HEK293 (cell line): ENCODE results near the gene TOP3B.

ENCODE experiments used
- CTCF ChIA-PET: fragments of 350-600 bp; formaldehyde crosslinking; extraction: SDS; loops from one replicate; lab custom pipeline; 2021; ENCODE audit warnings: antibody characterized with exemption; lab: Yijun Ruan, JAX
- POLR2A ChIA-PET: fragments of 300-600 bp; formaldehyde crosslinking; extraction: SDS; loops from one replicate; lab custom pipeline; 2020; ENCODE audit warnings: antibody characterized with exemption, inconsistent platforms; lab: Yijun Ruan, JAX
- H3K27ac ChIP-seq: fragments of 200-500 bp; sonication (Bioruptor generic); 2 replicates; pipeline ENCODE4 v1.5.1; 2014; ENCODE audit warnings: low read depth, low read length, control low read depth, inconsistent platforms; ENCODE audit errors: extremely low read depth
- H3K36me3 ChIP-seq, 2 experiments: fragments of 200-500 bp in 1 of 2; sonication (Bioruptor generic) in 1 of 2; 1 replicate in 1 of 2; 2 replicates in 1 of 2; pipeline ENCODE4 v1.5.1; 2014 to 2017; ENCODE audit warnings: inconsistent platforms in 2 of 2, low read length in 2 of 2; ENCODE audit not compliant: control insufficient read depth in 2 of 2, insufficient read depth in 1 of 2
- H3K4me1 ChIP-seq: fragments of 200-500 bp; sonication (Bioruptor generic); 2 replicates; pipeline ENCODE4 v1.5.1; 2014; ENCODE audit warnings: mild to moderate bottlenecking, low read length, inconsistent platforms; ENCODE audit not compliant: control insufficient read depth, insufficient read depth
- H3K4me3 ChIP-seq: 2 replicates; pipeline ENCODE4 v1.5.1; 2011; ENCODE audit warnings: low read depth, mild to moderate bottlenecking, control low read depth, low read length, moderate library complexity
- H3K9me3 ChIP-seq: fragments of 200-500 bp; sonication (Bioruptor generic); 2 replicates; pipeline ENCODE4 v1.5.1; 2014; ENCODE audit warnings: low read depth, low read length, inconsistent platforms; ENCODE audit not compliant: control insufficient read depth, insufficient read depth
- HOXC10 ChIP-seq: sonication (generic); formaldehyde crosslinking; IDR thresholded peaks from 2 replicates; pipeline ENCODE4 v1.8.1; 2023; ENCODE audit warnings: mild to moderate bottlenecking, missing genetic modification reagents
- KLF10 ChIP-seq: fragments of 450-650 bp; IDR thresholded peaks from 2 replicates; pipeline ENCODE4 v1.5.1; 2018; ENCODE audit warnings: missing biosample characterization, mild to moderate bottlenecking, missing genetic modification characterization
- KLF9 ChIP-seq: fragments of 450-650 bp; formaldehyde crosslinking; IDR thresholded peaks from 2 replicates; pipeline ENCODE4 v1.5.1; 2016; ENCODE audit warnings: missing biosample characterization, missing genetic modification characterization, low read depth
- MEIS1 ChIP-seq: sonication (generic); formaldehyde crosslinking; IDR thresholded peaks from 2 replicates; pipeline ENCODE4 v1.8.1; 2022; ENCODE audit warnings: missing genetic modification reagents, mild to moderate bottlenecking, borderline replicate concordance
- OSR2 ChIP-seq: fragments of 450-650 bp; formaldehyde crosslinking; IDR thresholded peaks from 2 replicates; pipeline ENCODE4 v1.5.1; 2016; ENCODE audit warnings: missing biosample characterization, missing genetic modification characterization
- SCRT1 ChIP-seq: fragments of 450-650 bp; formaldehyde crosslinking; IDR thresholded peaks from 2 replicates; pipeline ENCODE4 v1.5.1; 2016; ENCODE audit warnings: missing biosample characterization, missing genetic modification characterization, borderline replicate concordance
- SP3 ChIP-seq: fragments of 450-650 bp; formaldehyde crosslinking; IDR thresholded peaks from 2 replicates; pipeline ENCODE4 v1.5.1; 2016; ENCODE audit warnings: missing biosample characterization, missing genetic modification characterization
- ZBTB8A ChIP-seq: fragments of 450-650 bp; formaldehyde crosslinking; IDR thresholded peaks from 2 replicates; pipeline ENCODE4 v1.5.1; 2016; ENCODE audit warnings: missing biosample characterization, missing genetic modification characterization
- ZFP41 ChIP-seq: fragments of 450-650 bp; formaldehyde crosslinking; IDR thresholded peaks from 2 replicates; pipeline ENCODE4 v1.5.1; 2016; ENCODE audit warnings: missing biosample characterization, missing genetic modification characterization, borderline replicate concordance
- ZNF133 ChIP-seq: fragments of 450-650 bp; formaldehyde crosslinking; IDR thresholded peaks from 2 replicates; pipeline ENCODE4 v1.5.1; 2016; ENCODE audit warnings: missing biosample characterization, missing genetic modification characterization
- ZNF140 ChIP-seq: fragments of 450-650 bp; formaldehyde crosslinking; IDR thresholded peaks from 2 replicates; pipeline ENCODE4 v1.5.1; 2016; ENCODE audit warnings: missing biosample characterization, missing genetic modification characterization
- ZNF324 ChIP-seq: fragments of 450-650 bp; formaldehyde crosslinking; IDR thresholded peaks from 2 replicates; pipeline ENCODE4 v1.5.1; 2016; ENCODE audit warnings: missing biosample characterization, missing genetic modification characterization
- ZNF37A ChIP-seq: fragments of 450-650 bp; IDR thresholded peaks from 2 replicates; pipeline ENCODE4 v1.5.1; 2018; ENCODE audit warnings: missing biosample characterization, missing genetic modification characterization
- ZNF391 ChIP-seq: fragments of 450-650 bp; formaldehyde crosslinking; IDR thresholded peaks from 2 replicates; pipeline ENCODE4 v1.5.1; 2016; ENCODE audit warnings: low read depth, missing biosample characterization, missing genetic modification characterization, borderline replicate concordance
- ZNF473 ChIP-seq: fragments of 450-650 bp; formaldehyde crosslinking; IDR thresholded peaks from 2 replicates; pipeline ENCODE4 v1.5.1; 2017; ENCODE audit warnings: missing biosample characterization, missing genetic modification characterization
- ZNF501 ChIP-seq: fragments of 450-650 bp; formaldehyde crosslinking; IDR thresholded peaks from 2 replicates; pipeline ENCODE4 v1.5.1; 2016; ENCODE audit warnings: missing biosample characterization, missing genetic modification characterization
- ZNF555 ChIP-seq: fragments of 450-650 bp; formaldehyde crosslinking; conservative IDR thresholded peaks from 2 replicates; pipeline ENCODE4 v1.5.1; 2017; ENCODE audit warnings: missing biosample characterization, mild to moderate bottlenecking, missing genetic modification characterization, inconsistent platforms
- ZNF596 ChIP-seq: fragments of 450-650 bp; IDR thresholded peaks from 2 replicates; pipeline ENCODE4 v1.5.0; 2018; ENCODE audit warnings: missing biosample characterization, mild to moderate bottlenecking, missing genetic modification characterization, moderate library complexity
- ZNF600 ChIP-seq: fragments of 450-650 bp; formaldehyde crosslinking; IDR thresholded peaks from 2 replicates; pipeline ENCODE4 v1.5.1; 2016; ENCODE audit warnings: missing biosample characterization, missing genetic modification characterization
- ZNF624 ChIP-seq: fragments of 450-650 bp; formaldehyde crosslinking; IDR thresholded peaks from 2 replicates; pipeline ENCODE4 v1.5.1; 2017; ENCODE audit warnings: missing biosample characterization, missing genetic modification characterization
- ZNF747 ChIP-seq: fragments of 450-650 bp; formaldehyde crosslinking; IDR thresholded peaks from 2 replicates; pipeline ENCODE4 v1.5.1; 2016; ENCODE audit warnings: missing biosample characterization, missing genetic modification characterization
- ZNF843 ChIP-seq: fragments of 450-650 bp; formaldehyde crosslinking; IDR thresholded peaks from 2 replicates; pipeline ENCODE4 v1.5.1; 2016; ENCODE audit warnings: missing biosample characterization, missing genetic modification characterization
- ZXDB ChIP-seq: fragments of 450-650 bp; formaldehyde crosslinking; IDR thresholded peaks from 2 replicates; pipeline ENCODE4 v1.5.1; 2016; ENCODE audit warnings: missing biosample characterization, missing genetic modification characterization
- TF ChIP-seq, protein P1 (sequence below): fragments of 450-650 bp; formaldehyde crosslinking; IDR thresholded peaks from 2 replicates; pipeline ENCODE4 v1.5.1; 2016; ENCODE audit warnings: missing biosample characterization, missing genetic modification characterization
- TF ChIP-seq, protein P2 (sequence below): fragments of 450-650 bp; formaldehyde crosslinking; conservative IDR thresholded peaks from 2 replicates; pipeline ENCODE4 v1.5.1; 2016; ENCODE audit warnings: low read depth, missing biosample characterization, missing genetic modification characterization
- TF ChIP-seq, protein P3 (sequence below): fragments of 450-650 bp; formaldehyde crosslinking; IDR thresholded peaks from 2 replicates; pipeline ENCODE4 v1.5.1; 2016; ENCODE audit warnings: missing biosample characterization, missing genetic modification characterization

The TOP3B gene

DNA sequence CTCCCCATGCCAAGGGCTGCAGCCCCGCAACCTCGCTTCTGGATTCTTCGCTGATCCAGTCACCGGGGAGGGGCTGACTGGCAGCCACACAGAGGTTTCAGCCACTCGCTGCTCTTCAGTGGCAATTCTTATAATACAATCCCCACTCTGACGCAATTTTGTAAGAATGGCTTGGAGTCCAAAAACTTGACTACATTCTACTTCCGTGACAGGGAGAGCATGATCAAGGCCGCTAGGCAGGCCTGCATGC lies 44.8 kb downstream of the TOP3B start:
- no peak overlapping the region for H3K27ac ChIP-seq
- peaks cover 0 to 78% of the 10 kb centered on the region in 2 experiments; a peak in 2 of 3 replicates for H3K36me3 ChIP-seq
- TF ChIP-seq ZNF133 (tag by site-specific recombination), result no peak
- TF ChIP-seq ZBTB8A (tag by site-specific recombination), result no peak
- no peak for TF ChIP-seq ZNF501 (tag by site-specific recombination)
- no peak for TF ChIP-seq ZNF843
- no peak for TF ChIP-seq MEIS1 (CRISPR knock-in tag)
- TF ChIP-seq KLF10 (tag by site-specific recombination), result no peak
- no peak for TF ChIP-seq ZNF555 (tag by site-specific recombination)
- TF ChIP-seq SP3 (tag by site-specific recombination), result no peak
- TF ChIP-seq, protein P1, sequence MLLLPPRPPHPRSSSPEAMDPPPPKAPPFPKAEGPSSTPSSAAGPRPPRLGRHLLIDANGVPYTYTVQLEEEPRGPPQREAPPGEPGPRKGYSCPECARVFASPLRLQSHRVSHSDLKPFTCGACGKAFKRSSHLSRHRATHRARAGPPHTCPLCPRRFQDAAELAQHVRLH (tag by site-specific recombination), result no peak
- no peak for TF ChIP-seq ZNF391
- TF ChIP-seq HOXC10 (CRISPR knock-in tag), result no peak
- no peak for TF ChIP-seq ZNF140 (tag by site-specific recombination)
- TF ChIP-seq ZNF324 (tag by site-specific recombination), result no peak
- no peak for TF ChIP-seq KLF9 (tag by site-specific recombination)
- TF ChIP-seq ZNF473 (tag by site-specific recombination), result no peak
- no peak for TF ChIP-seq ZNF600 (tag by site-specific recombination)
- ChIA-PET CTCF (interaction anchor here (0.6 to 8.0 kb wide), 32 partner anchors 12 to 291 kb away, joined by 3 to 120 read pairs (median 6); partner anchors contain the start of gene PPM1F), POLR2A (interaction anchor here (1.1 to 1.6 kb wide), 4 partner anchors 13 to 203 kb away, joined by 3 to 6 read pairs (median 4); partner anchors contain the start of genes MAPK1 and PPM1F)
- H3K9me3 ChIP-seq, result no peaks in the 10 kb centered on the region
- H3K4me3 ChIP-seq, result no peak overlapping the region
- H3K4me1 ChIP-seq, result no peaks in the 10 kb centered on the region

GRCh38 chr22:21937041-21937820 lies 45.4 kb downstream of the TOP3B start:
- Histone ChIP-seq H3K27ac (no peak overlapping the region), H3K4me3 (no peak overlapping the region), H3K4me1 (no peaks in the 10 kb centered on the region), H3K9me3 (no peaks in the 10 kb centered on the region), H3K36me3 (peaks cover 0 to 79% of the 10 kb centered on the region in 2 experiments; a peak in 2 of 3 replicates)
- CTCF ChIA-PET, result interaction anchor here (0.6 to 8.0 kb wide), 37 partner anchors 12 to 290 kb away, joined by 3 to 120 read pairs (median 5); partner anchors contain the start of gene PPM1F
- TF ChIP-seq, protein P2, sequence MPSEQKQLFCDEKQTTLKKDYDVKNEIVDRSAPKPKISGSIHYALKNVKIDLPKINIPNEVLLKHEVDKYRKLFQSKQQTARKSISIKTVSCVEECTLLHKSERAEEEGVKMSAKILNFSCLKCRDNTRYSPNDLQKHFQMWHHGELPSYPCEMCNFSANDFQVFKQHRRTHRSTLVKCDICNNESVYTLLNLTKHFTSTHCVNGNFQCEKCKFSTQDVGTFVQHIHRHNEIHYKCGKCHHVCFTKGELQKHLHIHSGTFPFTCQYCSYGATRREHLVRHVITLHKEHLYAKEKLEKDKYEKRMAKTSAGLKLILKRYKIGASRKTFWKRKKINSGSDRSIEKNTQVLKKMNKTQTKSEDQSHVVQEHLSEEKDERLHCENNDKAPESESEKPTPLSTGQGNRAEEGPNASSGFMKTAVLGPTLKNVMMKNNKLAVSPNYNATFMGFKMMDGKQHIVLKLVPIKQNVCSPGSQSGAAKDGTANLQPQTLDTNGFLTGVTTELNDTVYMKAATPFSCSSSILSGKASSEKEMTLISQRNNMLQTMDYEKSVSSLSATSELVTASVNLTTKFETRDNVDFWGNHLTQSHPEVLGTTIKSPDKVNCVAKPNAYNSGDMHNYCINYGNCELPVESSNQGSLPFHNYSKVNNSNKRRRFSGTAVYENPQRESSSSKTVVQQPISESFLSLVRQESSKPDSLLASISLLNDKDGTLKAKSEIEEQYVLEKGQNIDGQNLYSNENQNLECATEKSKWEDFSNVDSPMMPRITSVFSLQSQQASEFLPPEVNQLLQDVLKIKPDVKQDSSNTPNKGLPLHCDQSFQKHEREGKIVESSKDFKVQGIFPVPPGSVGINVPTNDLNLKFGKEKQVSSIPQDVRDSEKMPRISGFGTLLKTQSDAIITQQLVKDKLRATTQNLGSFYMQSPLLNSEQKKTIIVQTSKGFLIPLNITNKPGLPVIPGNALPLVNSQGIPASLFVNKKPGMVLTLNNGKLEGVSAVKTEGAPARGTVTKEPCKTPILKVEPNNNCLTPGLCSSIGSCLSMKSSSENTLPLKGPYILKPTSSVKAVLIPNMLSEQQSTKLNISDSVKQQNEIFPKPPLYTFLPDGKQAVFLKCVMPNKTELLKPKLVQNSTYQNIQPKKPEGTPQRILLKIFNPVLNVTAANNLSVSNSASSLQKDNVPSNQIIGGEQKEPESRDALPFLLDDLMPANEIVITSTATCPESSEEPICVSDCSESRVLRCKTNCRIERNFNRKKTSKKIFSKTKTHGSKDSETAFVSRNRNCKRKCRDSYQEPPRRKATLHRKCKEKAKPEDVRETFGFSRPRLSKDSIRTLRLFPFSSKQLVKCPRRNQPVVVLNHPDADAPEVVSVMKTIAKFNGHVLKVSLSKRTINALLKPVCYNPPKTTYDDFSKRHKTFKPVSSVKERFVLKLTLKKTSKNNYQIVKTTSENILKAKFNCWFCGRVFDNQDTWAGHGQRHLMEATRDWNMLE (tag by site-specific recombination), result no peak
- TF ChIP-seq ZNF596 (tag by site-specific recombination) (no peak), ZXDB (tag by site-specific recombination) (no peak), SCRT1 (tag by site-specific recombination) (no peak), ZFP41 (no peak), ZNF747 (no peak), ZNF501 (tag by site-specific recombination) (no peak), SP3 (tag by site-specific recombination) (no peak), ZNF624 (tag by site-specific recombination) (no peak), OSR2 (tag by site-specific recombination) (no peak), ZNF37A (tag by site-specific recombination) (no peak)
- TF ChIP-seq, protein P3, sequence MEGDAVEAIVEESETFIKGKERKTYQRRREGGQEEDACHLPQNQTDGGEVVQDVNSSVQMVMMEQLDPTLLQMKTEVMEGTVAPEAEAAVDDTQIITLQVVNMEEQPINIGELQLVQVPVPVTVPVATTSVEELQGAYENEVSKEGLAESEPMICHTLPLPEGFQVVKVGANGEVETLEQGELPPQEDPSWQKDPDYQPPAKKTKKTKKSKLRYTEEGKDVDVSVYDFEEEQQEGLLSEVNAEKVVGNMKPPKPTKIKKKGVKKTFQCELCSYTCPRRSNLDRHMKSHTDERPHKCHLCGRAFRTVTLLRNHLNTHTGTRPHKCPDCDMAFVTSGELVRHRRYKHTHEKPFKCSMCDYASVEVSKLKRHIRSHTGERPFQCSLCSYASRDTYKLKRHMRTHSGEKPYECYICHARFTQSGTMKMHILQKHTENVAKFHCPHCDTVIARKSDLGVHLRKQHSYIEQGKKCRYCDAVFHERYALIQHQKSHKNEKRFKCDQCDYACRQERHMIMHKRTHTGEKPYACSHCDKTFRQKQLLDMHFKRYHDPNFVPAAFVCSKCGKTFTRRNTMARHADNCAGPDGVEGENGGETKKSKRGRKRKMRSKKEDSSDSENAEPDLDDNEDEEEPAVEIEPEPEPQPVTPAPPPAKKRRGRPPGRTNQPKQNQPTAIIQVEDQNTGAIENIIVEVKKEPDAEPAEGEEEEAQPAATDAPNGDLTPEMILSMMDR, result no peak
- POLR2A ChIA-PET, result interaction anchor here (1.2 to 1.6 kb wide), 3 partner anchors 15 to 203 kb away, joined by 3 to 6 read pairs (median 3); partner anchors contain the start of genes MAPK1 and PPM1F
